ENCODE data around the gene MACROH2A2. TPM values are rescaled to one million over a fixed set of nuclear protein-coding genes. Genes with fewer than 3 reads are reported as not detected.

Gene MACROH2A2
- total RNA-seq, 2 donors from 2014 or later = 177 to 187 TPM

DNA sequence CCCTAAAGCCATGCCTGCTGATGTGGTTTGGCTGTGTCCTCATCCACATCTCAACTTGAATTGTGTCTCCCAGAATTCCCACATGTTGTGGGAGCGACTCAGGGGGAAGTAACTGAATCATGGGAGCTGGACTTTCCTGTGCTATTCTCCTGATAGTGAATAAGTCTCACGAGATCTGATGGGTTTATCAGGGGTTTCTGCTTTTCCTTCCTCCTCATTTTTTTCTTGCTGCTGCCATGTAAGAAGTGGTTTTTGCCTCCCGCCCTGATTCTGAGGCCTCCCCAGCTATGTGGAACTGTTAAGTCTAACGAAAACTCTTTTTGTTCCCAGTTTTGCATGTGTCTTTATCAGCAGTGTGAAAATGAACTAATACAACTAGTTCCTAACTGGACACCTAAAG is 11.8 kb downstream of the MACROH2A2 start:
- H3K36me3 Mint-ChIP-seq (ENCODE audit: low read depth) = peaks cover 25% of the 10 kb centered on the region
- H3K27ac ChIP-seq (ENCODE audit: low read depth, low read length) = no peak overlapping the region
- 97 to 100% methylated on average over 3 to 4 of the region's 4 CpGs for WGBS, 2 experiments (ENCODE audit: insufficient coverage in 1 of 2, insufficient read length in 1 of 2)

DNA sequence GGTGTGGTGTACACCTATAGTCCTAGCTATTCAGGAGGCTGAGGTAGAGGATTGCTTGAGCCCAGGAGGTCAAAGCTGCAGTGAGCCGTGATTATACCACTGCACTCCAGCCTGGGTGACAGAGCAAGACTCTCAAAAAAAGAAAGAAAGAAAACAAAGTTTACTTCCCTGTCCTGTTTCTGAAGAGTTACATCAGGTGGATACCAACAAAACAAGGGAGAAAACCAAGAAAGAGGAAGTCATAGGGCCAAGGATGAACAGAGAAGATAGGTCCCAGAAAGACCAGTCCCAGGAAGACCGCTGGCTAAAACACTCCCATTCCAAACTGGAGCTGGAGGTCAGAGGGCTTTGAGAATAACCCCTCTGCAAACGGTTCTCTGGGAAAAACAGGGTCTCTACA is 13.5 kb downstream of the MACROH2A2 start:
- Histone ChIP-seq H3K36me3 (ENCODE audit: control insufficient read depth, insufficient read depth, low read length) (peaks cover 21% of the 10 kb centered on the region), H3K9me3 (ENCODE audit: control insufficient read depth, low read length) (no peaks in the 10 kb centered on the region), H3K27me3 (ENCODE audit: control insufficient read depth, insufficient read depth, low read length, poor library complexity, severe bottlenecking) (no peaks in the 10 kb centered on the region), H3K4me1 (ENCODE audit: control insufficient read depth, insufficient read depth, low read length) (no peaks in the 10 kb centered on the region), H3K27ac (ENCODE audit: low read depth, low read length) (no peak overlapping the region), H3K4me3 (ENCODE audit: low read length) (no peak overlapping the region), H3K9ac (ENCODE audit: extremely low read depth, low read length, poor library complexity, severe bottlenecking) (no peak overlapping the region)
- Mint-ChIP-seq H3K27ac (no peak overlapping the region), H3K9me3 (no peaks in the 10 kb centered on the region), H3K4me3 (no peak overlapping the region), H3K36me3 (ENCODE audit: low read depth) (peaks cover 25% of the 10 kb centered on the region), H3K4me1 (peaks cover 26% of the 10 kb centered on the region), H3K27me3 (ENCODE audit: insufficient read depth) (no peaks in the 10 kb centered on the region)
- TF ChIP-seq, protein P1, sequence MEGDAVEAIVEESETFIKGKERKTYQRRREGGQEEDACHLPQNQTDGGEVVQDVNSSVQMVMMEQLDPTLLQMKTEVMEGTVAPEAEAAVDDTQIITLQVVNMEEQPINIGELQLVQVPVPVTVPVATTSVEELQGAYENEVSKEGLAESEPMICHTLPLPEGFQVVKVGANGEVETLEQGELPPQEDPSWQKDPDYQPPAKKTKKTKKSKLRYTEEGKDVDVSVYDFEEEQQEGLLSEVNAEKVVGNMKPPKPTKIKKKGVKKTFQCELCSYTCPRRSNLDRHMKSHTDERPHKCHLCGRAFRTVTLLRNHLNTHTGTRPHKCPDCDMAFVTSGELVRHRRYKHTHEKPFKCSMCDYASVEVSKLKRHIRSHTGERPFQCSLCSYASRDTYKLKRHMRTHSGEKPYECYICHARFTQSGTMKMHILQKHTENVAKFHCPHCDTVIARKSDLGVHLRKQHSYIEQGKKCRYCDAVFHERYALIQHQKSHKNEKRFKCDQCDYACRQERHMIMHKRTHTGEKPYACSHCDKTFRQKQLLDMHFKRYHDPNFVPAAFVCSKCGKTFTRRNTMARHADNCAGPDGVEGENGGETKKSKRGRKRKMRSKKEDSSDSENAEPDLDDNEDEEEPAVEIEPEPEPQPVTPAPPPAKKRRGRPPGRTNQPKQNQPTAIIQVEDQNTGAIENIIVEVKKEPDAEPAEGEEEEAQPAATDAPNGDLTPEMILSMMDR (conservative IDR thresholded peaks at IDR 0.05) = no peak
- 93 to 97% methylated on average over 3 of the region's 3 CpGs for WGBS, 2 experiments (ENCODE audit: insufficient coverage in 1 of 2, insufficient read length in 1 of 2)
- no peak for DNase-seq

More for the DNA sequence above, 11.8 kb downstream of the MACROH2A2 start:
- TF ChIP-seq, protein P1 (conservative IDR thresholded peaks at IDR 0.05) = no peak
- H3K4me1 Mint-ChIP-seq = peaks cover 16% of the 10 kb centered on the region
- Histone ChIP-seq H3K4me1 (ENCODE audit: control insufficient read depth, insufficient read depth, low read length) (no peaks in the 10 kb centered on the region), H3K9ac (ENCODE audit: extremely low read depth, low read length, poor library complexity, severe bottlenecking) (no peak overlapping the region), H3K36me3 (ENCODE audit: control insufficient read depth, insufficient read depth, low read length) (peaks cover 25% of the 10 kb centered on the region), H3K9me3 (ENCODE audit: control insufficient read depth, low read length) (no peaks in the 10 kb centered on the region), H3K27me3 (ENCODE audit: control insufficient read depth, insufficient read depth, low read length, poor library complexity, severe bottlenecking) (no peaks in the 10 kb centered on the region), H3K4me3 (ENCODE audit: low read length) (no peak overlapping the region)
- no peak overlapping the region for H3K27ac Mint-ChIP-seq
- H3K9me3 Mint-ChIP-seq = no peaks in the 10 kb centered on the region
- no peak for DNase-seq
- no peaks in the 10 kb centered on the region for H3K27me3 Mint-ChIP-seq (ENCODE audit: insufficient read depth)
- H3K4me3 Mint-ChIP-seq = no peak overlapping the region

DNA sequence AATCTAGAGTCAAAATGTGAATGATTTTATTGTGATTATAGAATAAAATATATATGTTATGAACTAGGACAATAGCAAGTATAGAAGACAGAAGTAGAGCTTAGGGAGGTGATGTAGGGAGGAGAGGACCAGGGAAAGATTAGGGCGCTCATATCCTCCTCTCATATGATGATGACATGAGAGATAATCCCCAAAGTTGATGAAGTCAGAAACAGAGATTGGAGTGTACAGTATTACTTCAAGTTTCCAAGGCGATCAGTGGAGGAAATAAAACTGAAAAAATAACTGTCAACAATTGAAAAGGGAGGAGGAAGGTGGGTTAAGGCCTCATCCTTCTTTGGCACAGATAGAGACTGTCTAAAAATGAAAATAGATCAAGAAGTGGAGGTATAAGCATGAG is 14.9 kb downstream of the MACROH2A2 start:
- TF ChIP-seq, protein P1 (conservative IDR thresholded peaks at IDR 0.05) = no peak
- peaks cover 29% of the 10 kb centered on the region for H3K36me3 Mint-ChIP-seq (ENCODE audit: low read depth)
- H3K4me1 Mint-ChIP-seq = peaks cover 23% of the 10 kb centered on the region
- H3K9me3 Mint-ChIP-seq = no peaks in the 10 kb centered on the region
- no peaks in the 10 kb centered on the region for H3K9me3 ChIP-seq (ENCODE audit: control insufficient read depth, low read length)
- H3K9ac ChIP-seq (ENCODE audit: extremely low read depth, low read length, poor library complexity, severe bottlenecking) = no peak overlapping the region
- no peaks in the 10 kb centered on the region for H3K4me1 ChIP-seq (ENCODE audit: control insufficient read depth, insufficient read depth, low read length)
- H3K4me3 Mint-ChIP-seq = no peak overlapping the region
- WGBS, 2 experiments (ENCODE audit: insufficient coverage in 1 of 2, insufficient read length in 1 of 2) = 94 to 100% methylated on average over 2 of the region's 2 CpGs
- H3K27ac ChIP-seq (ENCODE audit: low read depth, low read length) = no peak overlapping the region
- H3K27me3 Mint-ChIP-seq (ENCODE audit: insufficient read depth) = no peaks in the 10 kb centered on the region
- peaks cover 5% of the 10 kb centered on the region for H3K27me3 ChIP-seq (ENCODE audit: control insufficient read depth, insufficient read depth, low read length, poor library complexity, severe bottlenecking)
- H3K27ac Mint-ChIP-seq = no peak overlapping the region
- peaks cover 21% of the 10 kb centered on the region for H3K36me3 ChIP-seq (ENCODE audit: control insufficient read depth, insufficient read depth, low read length)
- no peak overlapping the region for H3K4me3 ChIP-seq (ENCODE audit: low read length)
- no peak for DNase-seq

Data from endodermal cell (in vitro differentiated cells).